ENCODE results near the gene SERTAD2. TPM values are rescaled to one million over a fixed set of nuclear protein-coding genes. Genes with fewer than 3 reads are reported as not detected.

SERTAD2 gene
- total and polyA plus RNA-seq, 2 experiments from 2014 or later: 6.2 to 6.4 TPM

DNA sequence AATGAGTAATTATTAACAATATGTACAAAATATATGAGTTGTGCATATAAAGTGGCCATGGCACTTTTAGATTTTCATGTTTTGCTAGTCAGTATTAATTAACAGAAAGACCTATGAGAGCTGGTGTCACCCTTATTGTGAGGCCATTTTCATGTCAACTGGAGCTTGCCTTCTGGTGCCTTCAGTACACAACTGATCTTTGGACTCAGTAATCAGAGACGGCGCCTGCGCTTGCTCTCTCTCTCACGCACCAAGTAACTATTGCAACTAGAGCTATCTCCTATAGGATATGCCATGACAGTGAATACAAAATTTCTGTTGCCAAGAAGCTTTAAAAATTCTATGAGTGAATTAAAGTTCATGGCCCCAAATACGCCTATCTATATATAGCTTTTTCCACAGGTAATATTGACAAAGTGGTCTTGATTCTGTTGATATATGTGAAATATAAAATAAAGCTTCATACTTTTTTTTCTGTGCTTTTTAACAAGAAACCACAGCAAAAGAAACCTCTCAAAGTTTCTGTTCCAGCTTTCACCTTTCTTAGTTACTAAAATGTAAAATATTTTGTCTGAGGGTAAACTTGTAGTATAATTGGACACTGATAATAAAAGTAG lies 2.9 kb downstream of the SERTAD2 start:
- DNase-seq (ENCODE audit: low spot score) (no peak), ATAC-seq (no peak)
- Histone ChIP-seq H3K27ac (ENCODE audit: low read depth) (no peak overlapping the region), H3K4me2 (no peak overlapping the region), H3K4me1 (ENCODE audit: insufficient read depth) (peaks cover 40% of the 10 kb centered on the region), H3K36me3 (ENCODE audit: insufficient read depth) (no peaks in the 10 kb centered on the region), H3K4me3 (no peak overlapping the region), H2AFZ (no peak overlapping the region), H3K79me2 (replicated peaks; ENCODE audit: insufficient read depth) (peaks cover 60% of the 10 kb centered on the region), H3K9me2 (ENCODE audit: insufficient read depth) (no peaks in the 10 kb centered on the region), H3F3A (replicated peaks; ENCODE audit: low read depth) (no peaks in the 10 kb centered on the region; the same call in 1 of the 2 replicates), H4K20me1 (replicated peaks; ENCODE audit: insufficient read depth) (peaks cover 33% of the 10 kb centered on the region), H3K27me3 (ENCODE audit: insufficient read depth) (peaks cover 43% of the 10 kb centered on the region)
- Mint-ChIP-seq H3K4me3 (no peak overlapping the region), H3K27me3 (ENCODE audit: insufficient read depth, low read depth, poor library complexity) (peaks cover 25% of the 10 kb centered on the region), H3K27ac (no peak overlapping the region), H3K4me1 (peaks cover 51% of the 10 kb centered on the region), H3K9me3 (no peaks in the 10 kb centered on the region), H3K36me3 (ENCODE audit: low read depth) (no peaks in the 10 kb centered on the region)
- TF ChIP-seq CREB1 (CRISPR knock-in tag; IDR thresholded peaks at IDR 0.05; ENCODE audit: low read depth) (no peak), NANOG (IDR thresholded peaks at IDR 0.05; ENCODE audit: borderline replicate concordance) (no peak), EZH2 (IDR thresholded peaks at IDR 0.05; ENCODE audit: low read depth, unreplicated experiment) (no peak), JUNB (IDR thresholded peaks at IDR 0.05; ENCODE audit: unreplicated experiment) (no peak), STAT1 (IDR thresholded peaks at IDR 0.05; ENCODE audit: unreplicated experiment) (no peak)
- TF ChIP-seq, protein P1, sequence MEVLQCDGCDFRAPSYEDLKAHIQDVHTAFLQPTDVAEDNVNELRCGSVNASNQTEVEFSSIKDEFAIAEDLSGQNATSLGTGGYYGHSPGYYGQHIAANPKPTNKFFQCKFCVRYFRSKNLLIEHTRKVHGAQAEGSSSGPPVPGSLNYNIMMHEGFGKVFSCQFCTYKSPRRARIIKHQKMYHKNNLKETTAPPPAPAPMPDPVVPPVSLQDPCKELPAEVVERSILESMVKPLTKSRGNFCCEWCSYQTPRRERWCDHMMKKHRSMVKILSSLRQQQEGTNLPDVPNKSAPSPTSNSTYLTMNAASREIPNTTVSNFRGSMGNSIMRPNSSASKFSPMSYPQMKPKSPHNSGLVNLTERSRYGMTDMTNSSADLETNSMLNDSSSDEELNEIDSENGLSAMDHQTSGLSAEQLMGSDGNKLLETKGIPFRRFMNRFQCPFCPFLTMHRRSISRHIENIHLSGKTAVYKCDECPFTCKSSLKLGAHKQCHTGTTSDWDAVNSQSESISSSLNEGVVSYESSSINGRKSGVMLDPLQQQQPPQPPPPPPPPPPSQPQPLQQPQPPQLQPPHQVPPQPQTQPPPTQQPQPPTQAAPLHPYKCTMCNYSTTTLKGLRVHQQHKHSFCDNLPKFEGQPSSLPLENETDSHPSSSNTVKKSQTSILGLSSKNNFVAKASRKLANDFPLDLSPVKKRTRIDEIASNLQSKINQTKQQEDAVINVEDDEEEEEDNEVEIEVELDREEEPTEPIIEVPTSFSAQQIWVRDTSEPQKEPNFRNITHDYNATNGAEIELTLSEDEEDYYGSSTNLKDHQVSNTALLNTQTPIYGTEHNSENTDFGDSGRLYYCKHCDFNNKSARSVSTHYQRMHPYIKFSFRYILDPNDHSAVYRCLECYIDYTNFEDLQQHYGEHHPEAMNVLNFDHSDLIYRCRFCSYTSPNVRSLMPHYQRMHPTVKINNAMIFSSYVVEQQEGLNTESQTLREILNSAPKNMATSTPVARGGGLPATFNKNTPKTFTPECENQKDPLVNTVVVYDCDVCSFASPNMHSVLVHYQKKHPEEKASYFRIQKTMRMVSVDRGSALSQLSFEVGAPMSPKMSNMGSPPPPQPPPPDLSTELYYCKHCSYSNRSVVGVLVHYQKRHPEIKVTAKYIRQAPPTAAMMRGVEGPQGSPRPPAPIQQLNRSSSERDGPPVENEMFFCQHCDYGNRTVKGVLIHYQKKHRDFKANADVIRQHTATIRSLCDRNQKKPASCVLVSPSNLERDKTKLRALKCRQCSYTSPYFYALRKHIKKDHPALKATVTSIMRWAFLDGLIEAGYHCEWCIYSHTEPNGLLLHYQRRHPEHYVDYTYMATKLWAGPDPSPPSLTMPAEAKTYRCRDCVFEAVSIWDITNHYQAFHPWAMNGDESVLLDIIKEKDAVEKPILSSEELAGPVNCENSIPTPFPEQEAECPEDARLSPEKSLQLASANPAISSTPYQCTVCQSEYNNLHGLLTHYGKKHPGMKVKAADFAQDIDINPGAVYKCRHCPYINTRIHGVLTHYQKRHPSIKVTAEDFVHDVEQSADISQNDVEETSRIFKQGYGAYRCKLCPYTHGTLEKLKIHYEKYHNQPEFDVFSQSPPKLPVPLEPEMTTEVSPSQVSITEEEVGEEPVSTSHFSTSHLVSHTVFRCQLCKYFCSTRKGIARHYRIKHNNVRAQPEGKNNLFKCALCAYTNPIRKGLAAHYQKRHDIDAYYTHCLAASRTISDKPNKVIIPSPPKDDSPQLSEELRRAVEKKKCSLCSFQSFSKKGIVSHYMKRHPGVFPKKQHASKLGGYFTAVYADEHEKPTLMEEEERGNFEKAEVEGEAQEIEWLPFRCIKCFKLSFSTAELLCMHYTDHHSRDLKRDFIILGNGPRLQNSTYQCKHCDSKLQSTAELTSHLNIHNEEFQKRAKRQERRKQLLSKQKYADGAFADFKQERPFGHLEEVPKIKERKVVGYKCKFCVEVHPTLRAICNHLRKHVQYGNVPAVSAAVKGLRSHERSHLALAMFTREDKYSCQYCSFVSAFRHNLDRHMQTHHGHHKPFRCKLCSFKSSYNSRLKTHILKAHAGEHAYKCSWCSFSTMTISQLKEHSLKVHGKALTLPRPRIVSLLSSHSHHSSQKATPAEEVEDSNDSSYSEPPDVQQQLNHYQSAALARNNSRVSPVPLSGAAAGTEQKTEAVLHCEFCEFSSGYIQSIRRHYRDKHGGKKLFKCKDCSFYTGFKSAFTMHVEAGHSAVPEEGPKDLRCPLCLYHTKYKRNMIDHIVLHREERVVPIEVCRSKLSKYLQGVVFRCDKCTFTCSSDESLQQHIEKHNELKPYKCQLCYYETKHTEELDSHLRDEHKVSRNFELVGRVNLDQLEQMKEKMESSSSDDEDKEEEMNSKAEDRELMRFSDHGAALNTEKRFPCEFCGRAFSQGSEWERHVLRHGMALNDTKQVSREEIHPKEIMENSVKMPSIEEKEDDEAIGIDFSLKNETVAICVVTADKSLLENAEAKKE (CRISPR knock-in tag; IDR thresholded peaks at IDR 0.05): no peak

DNA sequence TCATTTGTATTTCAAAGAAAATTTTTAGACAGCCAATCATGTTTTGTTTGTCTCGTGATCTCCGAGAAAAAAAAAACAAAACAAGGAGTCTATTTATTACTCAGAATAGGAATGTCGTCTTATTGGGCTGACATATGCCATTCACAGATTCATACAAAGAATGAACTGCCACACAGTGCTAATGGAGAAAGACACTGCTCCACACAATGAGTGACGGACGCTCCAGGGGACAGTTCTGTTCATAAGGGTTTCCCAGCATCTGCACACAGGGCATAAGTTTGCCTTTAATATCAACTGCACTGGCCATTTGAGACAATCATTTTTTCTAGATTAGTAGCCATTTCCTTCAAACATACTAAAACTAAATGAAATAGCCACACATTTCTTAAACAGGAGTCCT lies 3.4 kb downstream of the SERTAD2 start:
- no peak for ATAC-seq
- no peak overlapping the region for H3K27ac Mint-ChIP-seq
- no peak overlapping the region for H3K4me3 Mint-ChIP-seq
- no peaks in the 10 kb centered on the region for H3K9me3 Mint-ChIP-seq
- Histone ChIP-seq H3K4me1 (ENCODE audit: insufficient read depth) (peaks cover 40% of the 10 kb centered on the region), H3K79me2 (replicated peaks; ENCODE audit: insufficient read depth) (peaks cover 63% of the 10 kb centered on the region), H2AFZ (no peak overlapping the region), H4K20me1 (replicated peaks; ENCODE audit: insufficient read depth) (peaks cover 33% of the 10 kb centered on the region), H3K27ac (ENCODE audit: low read depth) (no peak overlapping the region), H3K9me2 (ENCODE audit: insufficient read depth) (no peaks in the 10 kb centered on the region), H3K36me3 (ENCODE audit: insufficient read depth) (no peaks in the 10 kb centered on the region), H3K27me3 (ENCODE audit: insufficient read depth) (peaks cover 38% of the 10 kb centered on the region), H3K4me3 (no peak overlapping the region), H3F3A (replicated peaks; ENCODE audit: low read depth) (no peaks in the 10 kb centered on the region; the same call in 1 of the 2 replicates), H3K4me2 (no peak overlapping the region)
- no peak for DNase-seq (ENCODE audit: low spot score)
- peaks cover 22% of the 10 kb centered on the region for H3K27me3 Mint-ChIP-seq (ENCODE audit: insufficient read depth, low read depth, poor library complexity)
- peaks cover 49% of the 10 kb centered on the region for H3K4me1 Mint-ChIP-seq
- no peaks in the 10 kb centered on the region for H3K36me3 Mint-ChIP-seq (ENCODE audit: low read depth)
- TF ChIP-seq, protein P2, sequence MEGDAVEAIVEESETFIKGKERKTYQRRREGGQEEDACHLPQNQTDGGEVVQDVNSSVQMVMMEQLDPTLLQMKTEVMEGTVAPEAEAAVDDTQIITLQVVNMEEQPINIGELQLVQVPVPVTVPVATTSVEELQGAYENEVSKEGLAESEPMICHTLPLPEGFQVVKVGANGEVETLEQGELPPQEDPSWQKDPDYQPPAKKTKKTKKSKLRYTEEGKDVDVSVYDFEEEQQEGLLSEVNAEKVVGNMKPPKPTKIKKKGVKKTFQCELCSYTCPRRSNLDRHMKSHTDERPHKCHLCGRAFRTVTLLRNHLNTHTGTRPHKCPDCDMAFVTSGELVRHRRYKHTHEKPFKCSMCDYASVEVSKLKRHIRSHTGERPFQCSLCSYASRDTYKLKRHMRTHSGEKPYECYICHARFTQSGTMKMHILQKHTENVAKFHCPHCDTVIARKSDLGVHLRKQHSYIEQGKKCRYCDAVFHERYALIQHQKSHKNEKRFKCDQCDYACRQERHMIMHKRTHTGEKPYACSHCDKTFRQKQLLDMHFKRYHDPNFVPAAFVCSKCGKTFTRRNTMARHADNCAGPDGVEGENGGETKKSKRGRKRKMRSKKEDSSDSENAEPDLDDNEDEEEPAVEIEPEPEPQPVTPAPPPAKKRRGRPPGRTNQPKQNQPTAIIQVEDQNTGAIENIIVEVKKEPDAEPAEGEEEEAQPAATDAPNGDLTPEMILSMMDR (conservative IDR thresholded peaks at IDR 0.05; ENCODE audit: low read depth in 2 of 2): no peak
- TF ChIP-seq NANOG (IDR thresholded peaks at IDR 0.05; ENCODE audit: borderline replicate concordance): no peak
- TF ChIP-seq JUNB (IDR thresholded peaks at IDR 0.05; ENCODE audit: unreplicated experiment): no peak
- no peak for TF ChIP-seq ZNF331 (CRISPR knock-in tag; IDR thresholded peaks at IDR 0.05; ENCODE audit: low read depth)
- TF ChIP-seq, protein P3, sequence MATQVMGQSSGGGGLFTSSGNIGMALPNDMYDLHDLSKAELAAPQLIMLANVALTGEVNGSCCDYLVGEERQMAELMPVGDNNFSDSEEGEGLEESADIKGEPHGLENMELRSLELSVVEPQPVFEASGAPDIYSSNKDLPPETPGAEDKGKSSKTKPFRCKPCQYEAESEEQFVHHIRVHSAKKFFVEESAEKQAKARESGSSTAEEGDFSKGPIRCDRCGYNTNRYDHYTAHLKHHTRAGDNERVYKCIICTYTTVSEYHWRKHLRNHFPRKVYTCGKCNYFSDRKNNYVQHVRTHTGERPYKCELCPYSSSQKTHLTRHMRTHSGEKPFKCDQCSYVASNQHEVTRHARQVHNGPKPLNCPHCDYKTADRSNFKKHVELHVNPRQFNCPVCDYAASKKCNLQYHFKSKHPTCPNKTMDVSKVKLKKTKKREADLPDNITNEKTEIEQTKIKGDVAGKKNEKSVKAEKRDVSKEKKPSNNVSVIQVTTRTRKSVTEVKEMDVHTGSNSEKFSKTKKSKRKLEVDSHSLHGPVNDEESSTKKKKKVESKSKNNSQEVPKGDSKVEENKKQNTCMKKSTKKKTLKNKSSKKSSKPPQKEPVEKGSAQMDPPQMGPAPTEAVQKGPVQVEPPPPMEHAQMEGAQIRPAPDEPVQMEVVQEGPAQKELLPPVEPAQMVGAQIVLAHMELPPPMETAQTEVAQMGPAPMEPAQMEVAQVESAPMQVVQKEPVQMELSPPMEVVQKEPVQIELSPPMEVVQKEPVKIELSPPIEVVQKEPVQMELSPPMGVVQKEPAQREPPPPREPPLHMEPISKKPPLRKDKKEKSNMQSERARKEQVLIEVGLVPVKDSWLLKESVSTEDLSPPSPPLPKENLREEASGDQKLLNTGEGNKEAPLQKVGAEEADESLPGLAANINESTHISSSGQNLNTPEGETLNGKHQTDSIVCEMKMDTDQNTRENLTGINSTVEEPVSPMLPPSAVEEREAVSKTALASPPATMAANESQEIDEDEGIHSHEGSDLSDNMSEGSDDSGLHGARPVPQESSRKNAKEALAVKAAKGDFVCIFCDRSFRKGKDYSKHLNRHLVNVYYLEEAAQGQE (IDR thresholded peaks at IDR 0.05; ENCODE audit: unreplicated experiment): no peak

Data from GM23338 (cell line).